DMS153 treated with DMSO at 0.1 percent for 48 hours (cell line): ENCODE data around the gene ANKRD66.
"Not testable (repeated sequence)": the region's sequence is repeated elsewhere in the genome, so short reads cannot be mapped to it uniquely, and the experiment has no call there.

ENCODE experiments used
- DNase-seq: peaks from one replicate; lab custom pipeline; 2025; ENCODE audit not compliant: unreplicated experiment; lab: John Stamatoyannopoulos, UW

The ANKRD66 gene

DNA sequence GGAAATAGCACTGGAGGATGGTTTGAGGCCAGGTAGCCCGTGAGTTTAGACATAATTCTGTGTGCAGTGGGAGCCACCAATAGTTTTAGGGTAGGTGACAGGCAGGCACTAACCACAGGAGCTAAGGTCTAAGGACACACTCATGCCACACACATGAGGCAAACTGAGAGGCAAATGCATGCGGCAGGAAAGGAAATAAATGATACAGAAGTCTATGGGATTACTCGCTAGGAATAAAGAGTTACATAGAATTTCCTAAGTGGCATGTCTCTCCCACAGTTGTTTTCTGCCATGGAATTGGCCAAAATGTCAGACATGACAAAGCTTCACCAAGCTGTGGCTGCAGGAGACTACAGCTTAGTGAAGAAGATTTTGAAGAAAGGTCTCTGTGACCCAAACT is 4.9 kb downstream of the ANKRD66 start:
- DNase-seq, result no peak

DNA sequence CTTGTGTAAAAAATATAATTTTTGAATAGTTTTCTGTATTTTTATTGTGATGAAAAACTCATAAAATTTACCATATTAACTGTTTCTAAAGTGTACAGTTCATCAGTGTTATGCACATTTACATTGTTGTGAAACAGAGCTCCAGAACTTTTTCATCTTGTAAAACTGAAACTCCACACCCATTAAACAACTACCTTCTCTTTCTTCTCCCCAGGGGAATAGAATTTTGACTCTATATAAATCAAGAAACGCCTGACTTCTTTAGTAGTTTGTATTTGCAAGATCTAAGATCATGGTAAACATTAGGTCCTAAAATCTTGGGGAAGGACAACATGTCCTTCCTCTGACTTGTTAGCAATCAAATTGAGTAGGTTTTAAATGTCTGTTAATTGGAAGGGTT is 9.1 kb downstream of the ANKRD66 start:
- no peak for DNase-seq

GRCh38 chr6:46756469-46757213 is 9.9 kb downstream of the ANKRD66 start:
- no peak for DNase-seq

DNA sequence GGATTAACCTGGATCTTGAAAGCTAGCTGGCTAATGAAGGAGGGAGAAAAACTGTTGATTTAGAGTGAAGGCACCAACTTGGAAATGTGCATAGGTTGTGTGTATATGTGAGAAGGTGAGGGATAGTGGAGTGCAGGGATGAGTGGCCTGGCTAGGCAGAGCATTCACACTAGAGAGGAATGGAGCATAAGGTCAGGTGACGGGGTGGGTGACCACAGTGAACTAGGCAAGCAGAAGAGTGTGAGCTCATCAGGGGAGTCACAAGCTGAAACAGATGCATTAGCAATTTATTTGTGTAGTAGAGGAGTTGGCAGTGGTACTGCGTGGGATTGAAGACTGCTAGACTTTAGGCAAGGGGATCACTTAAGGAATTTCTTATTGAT is 10.5 kb downstream of the ANKRD66 start:
- DNase-seq, result no peak

DNA sequence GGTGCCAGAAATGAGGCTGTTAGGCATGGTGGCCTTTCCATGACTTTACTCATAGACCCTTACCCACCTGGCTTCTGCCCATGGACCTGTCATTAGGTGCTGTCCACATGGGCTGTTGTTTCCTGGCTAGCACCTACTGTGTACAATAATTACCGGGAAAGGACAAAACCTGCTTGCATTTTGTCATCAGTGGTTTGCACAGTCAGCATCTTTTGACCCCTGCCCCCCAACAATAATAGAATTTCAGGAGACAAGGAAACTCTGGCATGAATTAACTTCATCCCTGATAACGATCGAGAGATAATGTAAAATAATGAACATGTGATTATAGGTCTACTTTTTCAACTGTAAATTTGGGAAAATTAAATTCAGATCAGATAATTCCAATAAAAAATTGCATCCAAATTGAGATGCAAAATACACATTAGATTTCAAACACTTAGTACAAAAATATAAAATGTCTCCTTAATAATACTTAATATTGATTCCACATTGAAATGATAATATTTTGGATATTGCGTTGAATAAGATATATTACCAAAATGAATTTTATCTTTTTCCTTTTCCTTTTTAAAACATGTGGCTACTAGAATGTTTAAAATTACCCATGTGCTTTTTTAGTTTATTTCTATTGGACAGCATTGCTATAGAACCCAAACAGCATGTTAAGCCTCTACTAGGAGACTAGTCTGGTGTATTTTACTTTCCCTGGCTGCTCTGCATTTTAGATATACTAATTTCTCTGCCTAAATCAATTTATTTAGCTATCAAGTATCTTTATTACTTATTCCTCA is 12.4 kb downstream of the ANKRD66 start:
- DNase-seq, result no peak

DNA sequence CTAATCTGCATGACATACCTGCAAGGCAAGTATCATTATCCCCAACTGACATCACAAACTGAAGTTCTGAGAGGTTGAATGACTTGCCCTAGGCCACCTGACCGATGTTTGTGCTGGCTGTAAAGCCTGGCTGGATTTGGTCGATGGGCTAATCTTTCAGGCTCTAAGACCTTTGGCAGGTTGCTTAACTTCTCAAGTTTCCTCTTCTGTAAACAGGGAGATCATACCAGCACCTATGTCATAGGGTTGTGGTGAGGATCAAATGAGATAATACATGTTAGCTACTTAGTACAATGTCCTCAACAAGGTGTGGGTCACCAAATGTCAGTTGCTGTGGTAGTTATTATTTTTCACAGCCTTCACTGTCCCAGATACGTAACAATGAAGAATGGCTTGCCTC is 14.2 kb downstream of the ANKRD66 start:
- DNase-seq, result no peak

DNA sequence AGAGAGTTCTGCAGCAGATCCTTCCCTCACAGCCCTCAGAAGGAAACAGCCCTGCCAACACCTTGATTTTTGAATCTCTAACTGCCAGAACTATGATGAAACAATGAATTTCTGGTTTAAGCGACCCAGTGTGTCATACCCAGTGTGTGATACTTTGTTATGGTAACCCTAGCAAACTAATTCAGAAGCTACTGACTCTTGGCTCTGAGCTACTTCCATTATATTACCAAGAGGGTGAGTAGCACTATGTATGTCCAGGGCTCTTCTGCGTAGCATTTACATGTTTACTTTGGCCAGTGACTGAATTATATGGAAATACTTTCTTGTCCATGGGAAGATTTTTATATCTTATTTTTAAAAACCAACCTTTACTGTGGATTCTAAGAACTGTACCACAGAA is 16.7 kb downstream of the ANKRD66 start:
- DNase-seq, result no peak

DNA sequence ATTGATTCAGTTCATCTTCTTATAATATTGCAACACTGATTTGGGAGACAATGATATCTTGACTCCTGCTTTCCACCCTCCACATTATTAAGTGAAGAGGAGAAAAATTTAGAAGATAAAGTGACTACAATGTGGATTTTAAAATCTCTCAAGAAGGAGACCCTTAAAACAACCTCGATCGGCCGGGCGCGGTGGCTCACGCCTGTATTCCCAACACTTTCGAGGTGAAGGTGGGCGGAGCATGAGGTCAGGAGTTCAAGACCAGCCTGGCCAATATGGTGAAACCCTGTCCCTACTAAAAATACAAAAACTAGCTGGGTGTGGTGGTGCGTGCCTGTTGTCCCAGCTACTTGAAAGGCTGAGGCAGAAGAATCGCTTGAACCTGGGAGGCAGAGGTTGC is 17.5 kb downstream of the ANKRD66 start:
- not testable (repeated sequence) for DNase-seq

DNA sequence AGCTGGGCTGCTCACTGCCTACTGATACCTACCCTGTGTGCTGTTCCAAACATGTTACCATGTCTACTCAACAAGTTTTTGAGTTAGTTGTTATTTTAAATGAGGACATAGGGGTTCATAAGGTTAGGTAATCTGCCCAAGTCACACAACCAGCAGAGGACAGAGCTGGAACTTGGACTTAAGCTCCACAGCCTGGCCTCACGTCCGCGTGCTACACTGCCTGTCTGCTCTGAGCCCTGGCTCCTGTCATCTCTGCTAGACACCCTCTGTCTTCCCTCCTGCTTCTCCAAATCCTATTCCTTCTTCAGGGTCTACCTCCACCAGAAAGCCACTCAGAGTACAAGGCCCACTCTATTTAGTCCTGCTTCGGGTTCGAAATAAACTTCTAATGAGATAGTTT is 18.2 kb downstream of the ANKRD66 start:
- no peak for DNase-seq

DNA sequence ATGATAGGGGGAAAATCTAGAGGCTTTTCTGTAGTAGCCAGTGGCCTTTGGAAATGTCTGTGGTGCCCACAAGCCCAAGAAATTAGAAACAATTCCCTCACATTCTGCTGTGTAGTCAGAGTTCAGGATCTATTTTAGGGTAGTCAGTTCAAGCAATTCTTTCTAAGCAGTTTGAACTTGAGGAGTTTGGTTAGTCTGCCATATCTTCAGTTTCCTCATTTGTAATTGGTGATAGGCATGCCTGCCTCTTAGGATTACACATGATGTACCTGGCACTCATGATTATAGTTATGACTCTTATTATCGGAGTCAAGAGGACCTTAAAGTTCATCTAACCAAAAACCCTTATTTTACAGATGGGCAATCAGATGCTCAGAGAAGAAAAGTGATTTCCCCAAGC is 25.3 kb downstream of the ANKRD66 start:
- no peak for DNase-seq

DNA sequence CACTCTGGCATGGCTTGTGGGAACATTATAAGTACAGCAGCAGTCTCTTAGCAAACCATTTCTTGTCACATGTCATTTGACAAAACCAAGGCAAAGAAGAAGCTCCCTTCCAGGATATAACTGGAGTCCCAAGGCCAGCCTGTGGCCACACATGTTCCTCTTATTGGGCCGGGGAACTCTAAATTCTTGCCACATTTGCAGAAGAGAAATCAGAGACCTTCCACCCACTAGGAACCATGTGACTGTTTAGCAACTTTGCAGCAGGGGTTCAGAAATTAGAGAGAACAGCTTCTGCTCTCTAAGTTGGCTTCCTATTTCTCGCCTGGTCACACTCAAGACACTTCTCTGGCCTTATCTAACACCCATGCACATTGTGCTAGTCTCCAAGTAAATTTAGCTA is 26.0 kb downstream of the ANKRD66 start:
- no peak for DNase-seq

- no peak for DNase-seq
Observed at GRCh38 chr6:46773201-46773855, 26.6 kb downstream of the ANKRD66 start.

GRCh38 chr6:46774736-46775135 is 28.0 kb downstream of the ANKRD66 start:
- DNase-seq, result not testable (repeated sequence)

DNA sequence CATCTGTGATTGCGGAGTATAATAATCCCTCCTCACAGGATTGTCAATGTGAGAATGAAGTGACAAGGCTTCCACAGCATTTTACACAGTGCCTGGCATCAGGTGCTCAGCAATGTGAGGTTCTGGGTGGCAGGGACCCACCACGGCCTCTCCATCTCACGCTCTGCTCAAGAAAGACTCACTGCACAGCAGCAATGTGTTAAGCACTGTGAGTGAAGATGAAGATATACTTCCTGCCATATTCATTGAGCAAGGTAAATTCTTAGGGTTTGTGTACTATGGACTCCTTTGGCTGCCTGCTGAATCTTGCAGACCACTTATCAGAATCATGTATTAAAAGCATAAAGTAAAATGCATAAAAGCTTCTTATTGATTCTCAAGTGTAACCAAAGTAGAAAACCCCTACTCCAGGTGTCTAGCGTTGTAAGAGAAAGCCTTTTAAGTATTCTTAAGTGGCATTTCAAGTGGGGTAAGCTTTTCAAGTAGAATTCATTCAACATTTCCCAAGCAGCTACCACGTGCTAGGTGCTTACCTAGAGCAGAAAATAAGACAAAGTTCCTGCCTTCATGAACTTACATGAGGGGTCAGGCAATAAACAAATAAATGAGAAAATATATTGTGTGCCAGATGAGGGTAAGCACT is 29.5 kb downstream of the ANKRD66 start:
- no peak for DNase-seq

GRCh38 chr6:46777476-46778346 is 31.0 kb downstream of the ANKRD66 start:
- DNase-seq, result no peak

DNA sequence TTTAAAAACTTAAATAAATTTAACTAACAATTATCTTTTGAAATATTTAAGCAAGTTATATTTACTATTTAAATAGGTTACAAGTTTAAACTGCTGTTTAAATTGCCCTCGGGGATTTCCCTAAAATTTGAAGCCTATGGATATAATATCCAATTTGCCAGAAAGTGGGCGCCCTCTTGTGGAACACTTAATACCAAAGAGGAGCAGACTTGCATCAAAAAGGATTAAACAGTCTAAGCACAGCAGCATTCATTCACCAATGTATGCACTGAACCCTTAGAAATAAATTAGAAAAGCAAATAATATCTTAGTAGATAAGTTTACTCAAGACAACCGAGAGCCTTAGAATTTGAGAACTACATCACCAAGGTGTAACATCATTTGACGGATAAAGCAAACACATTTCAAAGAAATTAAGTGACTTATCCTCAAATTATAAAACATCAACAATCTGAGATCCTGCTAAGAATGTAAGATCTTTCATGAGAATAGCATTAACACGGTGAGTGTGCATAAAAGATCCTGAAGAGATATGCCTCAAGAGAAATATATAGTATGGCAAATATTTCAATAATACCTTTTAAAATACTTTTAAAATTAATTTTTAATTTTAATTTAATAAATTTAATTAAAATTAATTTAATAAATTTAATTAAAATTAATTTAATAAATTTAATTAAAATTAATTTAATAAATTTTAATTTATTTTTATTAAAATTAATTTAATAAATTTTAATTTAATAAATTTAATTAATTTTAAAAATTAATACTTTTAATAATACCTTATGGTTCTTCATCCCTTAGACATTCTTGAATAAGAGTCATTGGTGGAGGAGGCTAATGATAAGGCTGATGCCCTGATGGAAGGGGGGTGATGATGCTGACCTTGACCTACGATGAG is 35.0 kb downstream of the ANKRD66 start:
- DNase-seq, result peak; percentile 74

DNA sequence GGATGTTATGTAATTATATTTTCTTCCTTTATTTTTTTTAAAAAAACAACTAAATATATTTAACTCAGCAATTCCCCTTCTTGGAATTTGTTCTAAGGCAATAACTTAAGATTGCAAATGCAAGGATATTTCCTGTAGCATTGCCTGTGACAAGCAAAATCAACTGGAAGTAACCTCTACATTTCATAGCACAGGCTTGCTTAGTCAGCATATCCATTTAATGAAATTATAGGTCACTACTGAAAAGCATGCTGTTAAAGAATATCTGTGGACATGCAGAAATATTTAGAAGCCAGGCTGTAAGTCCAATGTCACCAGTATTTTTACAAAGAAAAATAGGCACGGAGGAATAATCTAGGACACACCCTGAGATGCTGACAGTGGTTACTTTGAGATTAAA is 37.8 kb downstream of the ANKRD66 start:
- no peak for DNase-seq

- DNase-seq, result no peak
Observed at GRCh38 chr6:46787871-46788540, 41.3 kb downstream of the ANKRD66 start.

DNA sequence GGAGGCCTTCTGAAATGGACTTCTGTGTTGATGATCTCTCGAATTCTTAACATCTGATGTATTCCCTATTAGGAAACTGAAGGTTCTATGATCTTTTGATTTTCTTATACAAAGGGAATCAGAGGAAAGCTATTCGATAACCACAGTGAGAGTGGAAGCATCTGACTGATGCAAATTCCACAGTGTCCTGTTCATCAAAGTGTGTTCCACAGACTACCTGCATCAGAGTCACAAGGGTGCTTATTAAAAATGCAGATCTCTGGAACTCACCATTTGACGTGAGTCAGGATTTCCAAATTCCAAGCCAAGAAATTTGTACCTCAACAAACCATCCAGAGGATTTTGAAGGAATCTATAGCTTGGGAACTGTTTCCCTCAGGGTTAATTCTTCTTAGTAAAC is 42.1 kb downstream of the ANKRD66 start:
- no peak for DNase-seq
